GM19455 (cell line): ENCODE results near the gene NEUROD6.

Source experiments
- ATAC-seq: cut with Tn5 transposase; IDR thresholded peaks from one replicate; pipeline ENCODE4 v1.9.1; 2021; ENCODE audit not compliant: unreplicated experiment

The NEUROD6 gene

GRCh38 chr7:31340603-31341002 is at the start of gene NEUROD6:
NEUROD6 (minus strand) TSS chr7:31340726; CDS start chr7:31339268, 1,458 bp downstream.
- ATAC-seq: no peak

GRCh38 chr7:31384466-31384865 is 43.9 kb upstream of the NEUROD6 start:
- ATAC-seq: no peak

- no peak for ATAC-seq
These were observed 42.2 kb upstream of the NEUROD6 start for GRCh38 chr7:31382722-31383121.

- ATAC-seq: peak; percentile 78
These were observed 33.1 kb upstream of the NEUROD6 start for GRCh38 chr7:31373337-31374289.

- no peak for ATAC-seq
These were observed 31.9 kb upstream of the NEUROD6 start for GRCh38 chr7:31372231-31372959.

GRCh38 chr7:31371621-31372020 is 31.1 kb upstream of the NEUROD6 start:
- no peak for ATAC-seq

- no peak for ATAC-seq
These were observed 30.1 kb upstream of the NEUROD6 start for GRCh38 chr7:31370609-31371008.

- no peak for ATAC-seq
These were observed 28.1 kb upstream of the NEUROD6 start for GRCh38 chr7:31368620-31369019.

GRCh38 chr7:31363496-31363895 is 23.0 kb upstream of the NEUROD6 start:
- no peak for ATAC-seq

GRCh38 chr7:31363051-31363450 is 22.5 kb upstream of the NEUROD6 start:
- no peak for ATAC-seq

- no peak for ATAC-seq
These were observed 21.9 kb upstream of the NEUROD6 start for GRCh38 chr7:31362401-31362800.

GRCh38 chr7:31358467-31358866 is 17.9 kb upstream of the NEUROD6 start:
- no peak for ATAC-seq

- no peak for ATAC-seq
These were observed 4.9 kb upstream of the NEUROD6 start for GRCh38 chr7:31345421-31345820.

GRCh38 chr7:31343516-31344305 is 3.2 kb upstream of the NEUROD6 start:
- no peak for ATAC-seq

GRCh38 chr7:31341141-31341540 is 615 bp upstream of the NEUROD6 start:
- no peak for ATAC-seq

- ATAC-seq: no peak
These were observed 475 bp downstream of the NEUROD6 start for GRCh38 chr7:31340051-31340450.

GRCh38 chr7:31338706-31339105 is 1.8 kb downstream of the NEUROD6 start:
- no peak for ATAC-seq

- ATAC-seq: no peak
These were observed 3.4 kb downstream of the NEUROD6 start for GRCh38 chr7:31337002-31337565.

- no peak for ATAC-seq
These were observed 4.1 kb downstream of the NEUROD6 start for GRCh38 chr7:31336202-31337001.

GRCh38 chr7:31335884-31336201 is 4.7 kb downstream of the NEUROD6 start:
- no peak for ATAC-seq
